Chondrocyte (in vitro differentiated cells): ENCODE results near the gene MSL3. TPM values are rescaled to one million over a fixed set of nuclear protein-coding genes. Genes with fewer than 3 reads are reported as not detected.

Experiments
- DNase-seq: peaks from one replicate; pipeline ENCODE4 v3.0.0; 2021; ENCODE audit warnings: mixed read lengths, low spot score
- H3K27ac Mint-ChIP-seq: one replicate; pipeline ENCODE4 v1.8.0; 2021; ENCODE audit warnings: mild to moderate bottlenecking, moderate library complexity, mixed read lengths; ENCODE audit not compliant: unreplicated experiment
- H3K27me3 Mint-ChIP-seq: 2 replicates; pipeline ENCODE4 v1.8.0; 2021; ENCODE audit warnings: low read depth, mixed read lengths
- H3K36me3 Mint-ChIP-seq: 2 replicates; pipeline ENCODE4 v1.8.0; 2021; ENCODE audit warnings: low read depth, mixed read lengths
- H3K4me1 Mint-ChIP-seq: 2 replicates; pipeline ENCODE4 v1.8.0; 2021; ENCODE audit warnings: low read depth, mild to moderate bottlenecking, mixed read lengths
- H3K4me3 Mint-ChIP-seq: one replicate; pipeline ENCODE4 v1.8.0; 2021; ENCODE audit warnings: mild to moderate bottlenecking, moderate library complexity, mixed read lengths; ENCODE audit not compliant: unreplicated experiment
- H3K9me3 Mint-ChIP-seq: 2 replicates; pipeline ENCODE4 v1.8.0; 2021; ENCODE audit warnings: low read depth, mixed read lengths
- CTCF ChIP-seq: fragments of 200-600 bp; sonication (generic); IDR thresholded peaks from 2 replicates; pipeline ENCODE4 v1.5.0; 2021; ENCODE audit warnings: antibody characterized with exemption, mild to moderate bottlenecking, moderate library complexity
- long read RNA-seq: library from polyadenylated mRNA; stranded (forward); transcript quantifications from one replicate; pipeline ENCODE4 v2.0.0, GENCODE V29; 2021
- total RNA-seq: library from RNA; stranded (reverse); gene quantifications from 3 replicates; pipeline ENCODE4 v1.2.1, GENCODE V29; 2021

Gene MSL3, protein sequence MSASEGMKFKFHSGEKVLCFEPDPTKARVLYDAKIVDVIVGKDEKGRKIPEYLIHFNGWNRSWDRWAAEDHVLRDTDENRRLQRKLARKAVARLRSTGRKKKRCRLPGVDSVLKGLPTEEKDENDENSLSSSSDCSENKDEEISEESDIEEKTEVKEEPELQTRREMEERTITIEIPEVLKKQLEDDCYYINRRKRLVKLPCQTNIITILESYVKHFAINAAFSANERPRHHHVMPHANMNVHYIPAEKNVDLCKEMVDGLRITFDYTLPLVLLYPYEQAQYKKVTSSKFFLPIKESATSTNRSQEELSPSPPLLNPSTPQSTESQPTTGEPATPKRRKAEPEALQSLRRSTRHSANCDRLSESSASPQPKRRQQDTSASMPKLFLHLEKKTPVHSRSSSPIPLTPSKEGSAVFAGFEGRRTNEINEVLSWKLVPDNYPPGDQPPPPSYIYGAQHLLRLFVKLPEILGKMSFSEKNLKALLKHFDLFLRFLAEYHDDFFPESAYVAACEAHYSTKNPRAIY
- 22.0 to 25.2 TPM (median 24.2 TPM) in 3 replicates for total RNA-seq
- long read RNA-seq, transcript MSL3-233 (12 exons, 2,507 nt) = major isoform, 10 of 26 reads
- long read RNA-seq, transcript MSL3-201 (13 exons, 2,364 nt) = minor isoform, 7 of 26 reads
- long read RNA-seq, partial matches to known transcripts = 1 of 26 reads
- long read RNA-seq, other reads (novel, unspliced or antisense) = 2 of 26 reads

DNA sequence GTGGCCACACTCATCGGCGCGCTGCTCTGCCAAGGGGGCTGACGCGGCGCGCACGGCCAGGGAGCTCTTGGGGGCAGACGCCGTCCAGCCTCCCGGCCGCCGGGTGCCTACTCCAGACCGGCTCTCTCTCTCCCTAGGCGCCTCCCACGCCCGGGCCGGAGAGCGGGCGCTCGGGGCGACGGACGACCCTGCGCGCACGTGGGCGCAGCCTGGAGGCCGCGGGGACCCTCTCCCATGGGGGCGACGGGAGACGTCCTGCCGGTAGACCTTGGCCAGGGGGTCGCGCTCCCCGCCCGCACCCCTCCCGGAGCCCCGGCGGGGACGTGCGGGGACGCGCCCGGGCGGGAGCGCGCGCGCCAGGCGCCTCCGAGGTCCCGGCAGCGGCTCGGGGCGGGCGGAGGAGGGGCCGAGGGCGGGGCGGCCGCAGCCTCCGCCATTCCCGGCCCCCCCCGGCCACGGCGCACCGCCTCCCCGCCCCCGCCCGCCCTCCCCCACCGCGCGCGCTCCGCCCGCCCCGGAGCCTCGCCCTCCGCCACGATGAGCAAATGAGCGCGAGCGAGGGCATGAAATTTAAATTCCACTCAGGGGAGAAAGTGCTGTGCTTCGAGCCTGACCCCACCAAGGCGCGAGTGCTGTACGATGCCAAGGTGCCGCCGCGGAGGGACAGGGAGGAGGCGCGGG is at the start of gene MSL3:
Gene MSL3 (plus strand): TSS at position 519 of the 681 bp plus-strand sequence. CDS start 27 bp downstream, at position 546.
- H3K4me1 Mint-ChIP-seq = peaks cover 14% of the 10 kb centered on the region
- H3K9me3 Mint-ChIP-seq = peaks cover 11% of the 10 kb centered on the region

DNA sequence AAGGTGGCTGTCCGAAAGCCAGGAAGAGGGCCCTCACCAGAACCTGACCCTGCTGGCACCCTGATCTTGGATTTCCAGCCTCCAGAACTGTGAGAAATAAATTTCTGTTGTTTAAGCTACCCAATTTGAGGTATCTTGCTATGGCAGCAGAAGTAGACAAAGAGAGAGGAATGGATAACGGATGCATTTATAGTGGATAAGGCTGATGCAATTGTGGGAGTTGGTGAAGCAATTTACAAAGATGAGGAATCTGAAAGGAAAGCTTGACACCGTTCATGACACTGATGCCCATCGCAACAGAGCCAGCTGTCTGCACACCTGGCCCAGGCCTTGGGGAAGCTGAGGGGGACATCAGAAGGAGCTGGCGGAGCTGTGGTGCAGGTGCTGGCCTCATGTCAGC is 35.7 kb upstream of the MSL3 start:
- no peaks in the 10 kb centered on the region for H3K36me3 Mint-ChIP-seq

More for the DNA sequence above, at the start of gene MSL3:
- peaks cover 5% of the 10 kb centered on the region for H3K36me3 Mint-ChIP-seq
- no peak for DNase-seq
- no peak for TF ChIP-seq CTCF
- no peaks in the 10 kb centered on the region for H3K27me3 Mint-ChIP-seq
- H3K27ac Mint-ChIP-seq = peak within 1 kb of the TSS; percentile 88
- H3K4me3 Mint-ChIP-seq = peak within 1 kb of the TSS; percentile 81

GRCh38 chrX:11724122-11725017 is 33.7 kb upstream of the MSL3 start:
- Mint-ChIP-seq H3K36me3 (no peaks in the 10 kb centered on the region), H3K4me3 (no peak overlapping the region)

More for the DNA sequence above, 35.7 kb upstream of the MSL3 start:
- H3K4me3 Mint-ChIP-seq = no peak overlapping the region
- H3K27me3 Mint-ChIP-seq = no peaks in the 10 kb centered on the region
- no peaks in the 10 kb centered on the region for H3K4me1 Mint-ChIP-seq
- H3K27ac Mint-ChIP-seq = no peak overlapping the region
- DNase-seq = no peak
- no peak for TF ChIP-seq CTCF
- peaks cover under 1% of the 10 kb centered on the region for H3K9me3 Mint-ChIP-seq

GRCh38 chrX:11725631-11726442 is 32.2 kb upstream of the MSL3 start:
- no peaks in the 10 kb centered on the region for H3K27me3 Mint-ChIP-seq
- H3K36me3 Mint-ChIP-seq = no peaks in the 10 kb centered on the region
- no peak for TF ChIP-seq CTCF
- peaks cover 3% of the 10 kb centered on the region for H3K9me3 Mint-ChIP-seq
- no peaks in the 10 kb centered on the region for H3K4me1 Mint-ChIP-seq
- DNase-seq = no peak
- H3K27ac Mint-ChIP-seq = no peak overlapping the region
- no peak overlapping the region for H3K4me3 Mint-ChIP-seq

More at GRCh38 chrX:11724122-11725017, 33.7 kb upstream of the MSL3 start:
- no peaks in the 10 kb centered on the region for H3K27me3 Mint-ChIP-seq
- no peak for DNase-seq
- peak; percentile 83 for TF ChIP-seq CTCF
- peaks cover 3% of the 10 kb centered on the region for H3K9me3 Mint-ChIP-seq
- H3K4me1 Mint-ChIP-seq = no peaks in the 10 kb centered on the region
- H3K27ac Mint-ChIP-seq = no peak overlapping the region
